HuH-7.5 (cell line): Measurements from ENCODE around the gene TUBA3C.
"Not testable (repeated sequence)": the region's sequence is repeated elsewhere in the genome, so short reads cannot be mapped to it uniquely, and the experiment has no call there.

Experiments used
- DNase-seq: peaks from one replicate; pipeline ENCODE4 v3.0.0; 2011; ENCODE audit warnings: low spot score

TUBA3C gene

GRCh38 chr13:19181621-19182485 lies at the start of gene TUBA3C:
TUBA3C (minus strand) TSS chr13:19181824; CDS start chr13:19181747, 77 bp downstream.
- no peak for DNase-seq

- DNase-seq: not testable (repeated sequence)
These were observed 25.8 kb upstream of the TUBA3C start for GRCh38 chr13:19207413-19207812.

GRCh38 chr13:19192622-19193021 lies 11.0 kb upstream of the TUBA3C start:
- DNase-seq: not testable (repeated sequence)

- not testable (repeated sequence) for DNase-seq
These were observed 8.3 kb upstream of the TUBA3C start for GRCh38 chr13:19189911-19190310.

GRCh38 chr13:19189368-19189767 lies 7.7 kb upstream of the TUBA3C start:
- DNase-seq: not testable (repeated sequence)

- no peak for DNase-seq
These were observed 4.4 kb upstream of the TUBA3C start for GRCh38 chr13:19185865-19186645.

- DNase-seq: no peak
These were observed 3.7 kb upstream of the TUBA3C start for GRCh38 chr13:19185086-19185864.

GRCh38 chr13:19184176-19184575 lies 2.6 kb upstream of the TUBA3C start:
- DNase-seq: no peak

GRCh38 chr13:19183676-19184075 lies 2.1 kb upstream of the TUBA3C start:
- no peak for DNase-seq

GRCh38 chr13:19182536-19182935 lies 912 bp upstream of the TUBA3C start:
- DNase-seq: no peak

GRCh38 chr13:19181021-19181620 lies 503 bp downstream of the TUBA3C start:
- DNase-seq: no peak

GRCh38 chr13:19179916-19180315 lies 1.7 kb downstream of the TUBA3C start:
- no peak for DNase-seq

- DNase-seq: no peak
These were observed 2.6 kb downstream of the TUBA3C start for GRCh38 chr13:19178901-19179593.

GRCh38 chr13:19176981-19177776 lies 4.4 kb downstream of the TUBA3C start:
- DNase-seq: not testable (repeated sequence)

- no peak for DNase-seq
These were observed 7.9 kb downstream of the TUBA3C start for GRCh38 chr13:19173752-19174151.

- DNase-seq: no peak
These were observed 9.0 kb downstream of the TUBA3C start for GRCh38 chr13:19172647-19173030.

GRCh38 chr13:19172007-19172646 lies 9.5 kb downstream of the TUBA3C start:
- no peak for DNase-seq

- no peak for DNase-seq
These were observed 10.1 kb downstream of the TUBA3C start for GRCh38 chr13:19171563-19171962.

- no peak for DNase-seq
These were observed 11.6 kb downstream of the TUBA3C start for GRCh38 chr13:19169991-19170390.

GRCh38 chr13:19169496-19169895 lies 12.1 kb downstream of the TUBA3C start:
- DNase-seq: no peak
